Measurements from ENCODE around the gene TERT.

The TERT gene

DNA sequence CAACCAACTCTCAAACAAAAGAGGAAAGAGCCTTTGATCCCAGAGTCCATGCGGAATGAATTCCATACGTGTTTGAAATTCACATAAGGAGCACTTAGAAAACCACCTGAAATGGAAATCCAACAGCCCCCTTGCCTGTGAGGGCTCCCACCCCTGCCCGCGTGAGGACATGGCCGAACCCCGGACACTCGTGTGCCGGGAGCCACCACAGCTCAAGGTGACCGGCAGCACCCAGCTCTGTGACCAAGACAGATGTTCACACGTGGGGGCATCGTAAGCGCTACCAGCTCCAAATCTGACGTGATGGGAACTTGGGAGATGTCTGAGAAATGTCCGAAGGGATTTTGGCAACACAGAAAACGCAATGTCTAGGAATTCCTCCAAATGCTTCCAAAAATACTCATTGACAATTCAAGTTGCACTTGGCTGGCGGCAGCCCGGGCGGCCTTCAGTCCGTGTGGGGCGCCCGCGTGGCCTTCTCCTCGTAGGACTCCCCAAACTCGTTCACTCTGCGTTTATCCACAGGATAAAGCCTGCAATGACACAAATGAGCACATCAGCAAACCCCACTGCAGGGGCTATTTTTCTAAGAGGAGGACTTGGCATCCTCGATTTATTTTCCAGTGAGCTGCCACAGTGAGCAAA lies 23.2 kb upstream of the TERT start:
- DNase-seq, result no peak

DNA sequence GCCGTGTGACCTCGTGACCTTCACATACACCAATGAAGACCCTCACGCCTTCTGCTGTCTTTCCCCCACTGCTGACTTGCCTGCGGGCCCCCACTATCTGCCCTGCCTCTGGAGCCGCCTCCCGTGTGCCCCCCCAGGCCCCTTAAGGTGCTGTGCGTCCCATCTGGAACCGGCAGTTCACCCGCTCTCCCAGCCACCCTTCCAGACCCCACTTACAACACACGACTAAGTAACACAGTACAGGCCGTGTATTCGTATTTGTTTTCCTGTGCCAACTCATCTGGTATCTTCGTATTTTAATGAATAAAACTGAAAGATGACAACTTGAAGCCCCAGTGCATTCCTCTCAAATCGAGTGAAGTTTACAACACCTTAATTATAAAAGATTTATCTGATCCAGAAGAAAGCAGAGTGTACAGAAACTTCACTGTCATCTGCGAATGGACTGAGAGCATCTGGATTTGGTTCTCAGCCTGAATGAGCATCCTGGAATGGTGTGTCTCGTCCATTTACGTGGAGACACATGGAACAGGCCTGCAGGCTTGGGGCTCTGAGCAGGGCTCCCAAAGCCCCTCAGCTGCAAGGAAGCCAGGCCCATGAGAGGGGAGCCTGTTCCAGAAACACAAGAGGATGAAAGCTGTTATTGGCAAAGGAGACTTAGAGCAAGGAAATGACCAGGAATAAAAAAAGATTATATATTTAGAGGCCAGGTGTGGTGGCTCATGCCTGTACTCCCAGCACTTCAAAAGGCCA lies 21.9 kb upstream of the TERT start:
- no peak for DNase-seq

DNA sequence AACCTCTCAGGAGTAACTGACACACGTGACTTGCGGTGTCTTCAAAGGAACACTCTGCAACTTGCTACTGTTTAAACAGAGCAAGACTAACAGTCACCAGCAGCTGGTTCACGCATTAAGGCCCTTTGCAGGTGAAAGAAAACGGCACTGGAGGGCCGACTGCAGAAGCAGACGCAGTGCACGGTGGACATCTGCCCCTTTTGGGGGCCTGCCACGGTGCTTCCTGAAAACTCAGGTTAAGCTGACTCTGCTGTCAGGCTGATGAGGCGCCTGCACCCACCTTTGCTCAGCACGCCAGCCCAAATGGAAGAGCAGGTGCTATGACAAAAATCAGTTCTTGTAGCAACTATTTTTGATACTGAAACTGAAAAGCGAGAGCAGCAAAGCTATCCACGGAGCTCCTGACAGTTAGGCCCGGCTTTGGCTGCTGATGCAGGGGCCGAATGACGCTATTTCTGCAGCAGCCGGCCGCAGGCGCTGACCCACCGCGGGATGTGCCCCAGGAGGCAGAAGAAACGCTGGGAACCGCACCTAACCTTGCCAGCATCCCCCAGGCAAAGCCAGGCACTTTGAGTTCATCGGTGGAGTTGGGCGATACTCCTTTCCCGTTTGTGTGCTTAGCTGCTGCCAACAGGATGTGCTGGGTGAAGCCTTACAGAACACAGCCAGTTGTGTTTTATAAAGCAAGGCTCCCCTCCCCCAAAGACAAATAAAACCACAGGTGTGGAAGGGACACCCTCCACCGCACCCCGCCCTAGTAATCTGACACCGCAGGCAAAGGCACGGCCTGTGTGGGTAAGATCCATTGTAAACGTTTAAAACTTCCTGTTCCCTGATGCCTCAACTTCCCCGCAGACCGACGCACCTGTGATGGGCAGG lies 21.1 kb upstream of the TERT start:
- no peak for DNase-seq

DNA sequence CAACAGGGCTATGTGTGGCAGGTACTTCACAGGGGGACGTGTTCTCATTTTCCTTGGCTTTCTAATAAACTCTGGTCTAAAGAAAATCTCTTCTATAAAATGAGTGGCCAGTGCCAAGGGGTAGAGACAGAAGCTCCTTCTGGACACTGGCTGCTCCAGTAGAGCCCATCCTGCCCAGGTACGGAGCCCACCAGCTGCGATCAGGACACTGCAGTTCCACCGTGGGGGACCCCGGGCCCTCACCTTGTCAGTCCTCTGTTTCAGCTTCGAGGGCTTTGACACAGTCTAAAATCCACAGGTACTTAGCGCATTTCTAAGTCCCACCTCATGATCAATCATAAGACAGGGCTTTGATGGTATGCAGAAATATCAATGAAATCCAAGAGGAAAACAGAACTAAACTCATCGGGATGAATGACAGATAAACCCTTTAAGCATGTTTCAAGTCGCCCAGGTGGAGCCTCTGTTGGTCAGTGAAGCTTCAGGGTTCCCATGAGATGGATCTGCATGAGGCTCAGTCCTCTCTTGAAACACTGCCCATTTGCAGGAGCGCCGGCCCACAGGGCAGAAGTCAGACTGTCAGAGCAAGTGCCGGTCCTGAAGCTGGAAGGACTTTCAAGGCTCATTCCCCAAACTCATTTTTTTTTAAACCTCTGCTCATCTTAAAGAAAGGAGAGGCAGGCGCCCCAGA lies 20.3 kb upstream of the TERT start:
- DNase-seq, result no peak

DNA sequence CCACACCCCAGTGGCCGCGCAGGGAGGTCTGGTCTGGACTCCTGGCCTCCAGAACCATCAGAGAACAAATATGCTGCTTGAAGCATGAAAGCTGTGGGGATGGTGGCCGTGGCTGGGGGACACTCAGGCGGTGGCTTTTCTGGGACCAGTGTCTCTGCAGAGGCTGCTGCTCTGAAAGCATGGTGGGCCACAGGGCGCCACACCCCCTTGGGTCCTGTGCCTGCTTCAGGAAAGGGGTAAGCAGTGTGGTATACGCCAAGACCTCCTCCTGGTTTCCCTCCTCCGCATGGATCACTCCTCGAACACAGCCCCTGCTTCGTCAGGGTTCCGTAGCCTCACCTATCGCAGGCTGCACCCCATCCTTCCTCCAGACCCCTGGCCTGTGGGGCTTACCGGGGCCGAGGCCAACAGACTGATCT lies 19.7 kb upstream of the TERT start:
- DNase-seq, result no peak

DNA sequence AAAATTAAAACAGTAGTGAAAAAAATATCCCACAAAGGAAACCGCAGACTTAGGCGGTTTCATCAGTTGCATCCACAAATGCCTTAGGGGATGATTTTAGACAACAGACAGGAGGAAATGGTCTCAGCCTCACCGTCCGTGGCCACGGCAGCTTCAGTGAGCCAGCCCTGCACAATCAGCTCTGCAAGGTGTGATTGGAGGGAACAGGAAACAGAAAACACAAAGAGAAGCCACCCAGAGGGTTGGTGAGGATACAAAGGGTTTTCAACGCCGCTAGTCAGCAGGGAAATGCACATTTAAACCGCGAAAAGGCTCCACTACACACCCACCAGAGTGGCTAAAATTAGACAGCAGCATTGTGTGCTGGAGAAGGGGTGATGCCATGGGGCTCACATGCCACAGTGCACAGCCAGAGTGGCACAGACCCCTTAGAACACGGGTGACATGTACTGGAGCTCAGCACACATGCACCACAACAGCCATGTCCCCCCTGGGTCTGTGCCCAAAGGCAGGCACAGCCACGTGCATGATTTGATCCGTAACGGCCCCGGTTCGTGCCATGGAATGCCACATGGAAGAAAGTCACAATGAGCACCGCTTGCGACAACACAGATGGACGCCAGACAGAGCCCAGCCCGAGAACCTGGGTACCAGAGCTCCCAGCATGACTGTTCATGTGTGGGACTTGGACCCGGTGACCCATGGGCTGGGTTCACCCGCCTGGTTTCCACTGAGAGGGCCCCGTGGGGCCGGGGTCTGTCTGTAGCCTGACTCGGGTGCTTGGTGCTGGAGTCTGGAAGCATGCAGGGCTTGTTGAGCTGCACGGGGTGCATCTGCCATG lies 18.3 kb upstream of the TERT start:
- DNase-seq, result no peak

DNA sequence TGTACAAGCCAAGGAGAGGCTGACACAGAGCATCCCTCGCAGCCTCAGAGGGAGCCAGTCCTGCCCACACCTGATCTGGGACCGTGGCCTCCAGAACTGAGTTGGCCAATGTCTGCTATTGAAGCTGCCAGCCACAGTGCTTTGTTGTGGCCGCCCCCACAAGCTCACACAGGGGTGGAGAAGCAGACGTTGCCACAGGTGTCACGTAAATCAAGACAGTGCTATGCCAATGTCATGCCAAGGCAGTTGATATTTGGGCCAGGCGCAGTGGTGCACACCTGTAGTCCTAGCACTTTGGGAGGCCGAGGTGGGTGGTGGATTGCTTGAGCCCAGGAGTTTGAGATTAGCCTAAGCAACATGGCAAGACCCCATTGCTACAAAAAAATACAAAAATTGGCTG lies 17.3 kb upstream of the TERT start:
- DNase-seq, result no peak

DNA sequence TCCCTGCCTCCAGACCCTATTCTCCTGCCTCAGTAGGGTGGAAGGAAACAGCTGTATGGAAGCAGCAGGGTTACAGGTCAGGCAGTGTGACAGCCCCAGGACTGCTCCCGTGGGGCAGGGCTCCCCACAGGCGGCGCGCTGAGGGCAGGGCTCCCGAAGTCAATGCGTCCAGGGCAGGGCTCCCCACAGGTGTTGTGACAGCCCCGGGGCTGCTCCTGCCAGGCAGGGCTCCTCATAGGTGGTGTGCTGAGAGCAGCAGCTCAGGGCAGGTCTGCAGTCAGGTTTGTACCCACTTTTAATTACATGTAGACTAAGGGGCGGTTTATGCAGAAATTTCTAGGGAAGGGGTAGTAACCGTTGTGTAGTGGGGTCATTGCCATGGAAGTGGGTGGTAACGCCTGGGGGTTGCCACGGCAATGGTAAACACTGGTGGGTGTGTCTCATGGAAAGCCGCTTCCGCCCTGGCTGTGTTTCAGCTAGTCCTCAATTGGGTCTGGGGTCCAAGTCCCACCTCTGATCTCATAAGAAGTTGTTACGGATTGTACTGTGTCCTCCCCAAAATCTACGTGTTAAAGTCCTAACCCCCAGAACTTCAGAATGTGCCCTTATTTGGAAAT lies 16.7 kb upstream of the TERT start:
- no peak for DNase-seq

DNA sequence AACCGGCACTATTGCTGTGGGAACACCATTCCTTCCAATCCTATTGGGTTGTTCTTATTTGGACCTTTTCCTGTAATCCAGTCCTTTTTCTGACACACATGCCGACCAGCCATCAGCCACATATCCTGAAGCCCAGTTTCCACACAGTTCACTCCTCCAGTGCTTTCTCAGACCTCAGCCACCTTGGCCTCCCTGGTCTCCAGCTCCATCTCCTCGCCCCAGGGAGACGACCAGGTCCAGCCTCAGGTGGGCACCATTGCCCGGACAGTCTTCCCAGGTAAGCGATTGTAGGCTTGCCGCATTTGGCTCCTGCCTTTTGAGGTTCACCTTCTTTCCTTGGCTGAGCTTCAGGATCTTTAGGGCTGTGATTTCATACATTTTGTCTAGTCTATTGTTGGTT lies 15.2 kb upstream of the TERT start:
- no peak for DNase-seq

DNA sequence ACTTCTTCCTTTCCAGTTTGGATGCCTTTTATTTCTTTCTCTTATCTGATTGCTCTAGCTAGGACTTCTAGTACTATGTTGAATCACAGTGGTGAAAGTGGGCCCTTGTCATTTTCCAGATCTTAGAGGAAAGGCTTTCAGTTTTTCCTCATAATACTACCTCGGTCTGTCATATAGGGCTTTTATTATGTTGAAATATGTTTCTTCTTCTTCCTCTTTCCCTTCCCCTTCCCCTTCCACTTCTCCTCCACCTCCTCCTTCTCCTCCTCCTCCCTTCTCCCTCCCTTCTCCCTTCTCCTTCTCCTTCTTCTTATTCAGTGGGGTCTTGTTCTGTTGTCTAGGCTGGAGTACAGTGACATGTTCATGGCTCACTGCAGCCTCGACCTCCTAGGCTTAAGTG lies 9.2 kb upstream of the TERT start:
- DNase-seq, result no peak

DNA sequence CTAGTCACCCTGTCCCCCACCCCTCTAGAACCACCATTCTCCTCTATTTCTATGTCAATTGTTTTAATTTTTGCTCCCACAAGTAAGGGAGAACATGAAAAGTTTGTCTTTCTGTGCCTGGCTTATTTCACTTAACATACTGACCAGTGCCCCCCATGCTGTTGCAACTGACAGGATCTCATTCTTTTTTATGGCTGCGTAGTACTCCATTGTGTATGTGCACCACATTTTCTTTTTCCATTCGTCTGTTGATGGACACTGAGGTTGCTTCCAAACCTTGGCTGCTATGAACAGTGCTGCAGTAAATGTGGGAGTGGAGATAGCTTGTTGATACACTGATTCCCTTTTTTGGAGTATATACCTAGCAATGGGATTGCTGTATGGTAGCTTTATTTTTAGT lies 7.4 kb upstream of the TERT start:
- DNase-seq, result no peak

DNA sequence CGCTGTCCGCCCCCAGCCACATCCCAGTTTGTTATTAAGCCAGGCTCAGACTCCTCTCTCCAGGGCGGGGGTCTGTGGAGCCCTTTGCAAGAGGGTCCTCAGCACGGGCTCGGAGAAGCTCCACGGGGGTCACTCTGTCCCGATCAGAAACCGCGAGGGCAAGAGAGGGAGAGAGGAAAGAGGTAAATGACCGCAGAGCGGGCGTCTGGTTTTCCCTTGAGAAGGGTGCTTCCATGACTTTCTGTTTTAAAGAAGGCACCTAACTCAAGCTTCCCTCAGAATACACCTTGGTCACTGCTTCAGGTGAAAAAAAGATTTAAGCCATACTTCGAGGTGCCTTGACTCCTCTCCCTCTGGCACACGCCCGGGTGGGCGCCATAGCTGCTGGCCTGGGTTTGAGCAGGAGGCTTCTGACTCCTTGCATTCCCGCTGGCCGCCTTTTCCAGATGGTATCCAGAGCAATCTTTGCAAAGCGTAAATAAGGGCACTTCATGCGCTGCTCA lies 5.8 kb upstream of the TERT start:
- no peak for DNase-seq

DNA sequence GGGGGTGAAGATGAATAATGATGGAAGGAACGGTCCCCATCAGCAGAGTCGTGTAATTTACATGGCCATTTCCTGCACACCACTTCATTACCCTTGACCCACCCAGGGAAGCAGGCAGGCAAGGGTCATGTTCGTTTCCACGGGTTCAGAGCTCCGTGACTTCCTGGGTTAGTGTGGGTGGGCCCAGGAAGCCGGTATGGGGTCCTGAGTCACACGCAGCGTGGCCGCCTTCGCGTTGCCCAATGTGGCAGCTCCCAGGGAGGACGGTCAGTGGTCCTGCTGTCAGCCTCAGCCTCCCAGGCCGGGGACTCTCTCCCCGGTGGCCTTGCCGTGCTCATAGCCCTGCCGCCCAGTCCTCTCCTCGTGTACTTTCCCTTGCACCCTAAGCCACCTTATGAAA lies 5.1 kb upstream of the TERT start:
- DNase-seq, result no peak

DNA sequence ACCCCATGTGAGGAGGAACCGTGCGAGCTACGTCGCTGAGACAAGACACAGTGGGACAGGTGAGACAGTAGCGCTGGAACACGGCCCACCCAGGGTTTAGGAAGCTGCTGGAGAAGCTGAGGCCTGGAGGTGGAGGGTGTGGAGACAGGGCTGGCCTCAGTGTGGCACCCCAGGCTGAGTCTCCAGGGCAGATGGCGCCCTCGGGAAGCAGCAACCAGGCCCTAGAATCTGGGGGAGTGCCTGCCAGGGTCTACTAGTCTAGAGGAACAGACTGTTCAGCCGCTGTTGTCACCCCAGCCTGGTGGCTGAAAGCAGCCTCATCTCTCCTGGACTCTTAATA lies 4.6 kb upstream of the TERT start:
- DNase-seq, result no peak

DNA sequence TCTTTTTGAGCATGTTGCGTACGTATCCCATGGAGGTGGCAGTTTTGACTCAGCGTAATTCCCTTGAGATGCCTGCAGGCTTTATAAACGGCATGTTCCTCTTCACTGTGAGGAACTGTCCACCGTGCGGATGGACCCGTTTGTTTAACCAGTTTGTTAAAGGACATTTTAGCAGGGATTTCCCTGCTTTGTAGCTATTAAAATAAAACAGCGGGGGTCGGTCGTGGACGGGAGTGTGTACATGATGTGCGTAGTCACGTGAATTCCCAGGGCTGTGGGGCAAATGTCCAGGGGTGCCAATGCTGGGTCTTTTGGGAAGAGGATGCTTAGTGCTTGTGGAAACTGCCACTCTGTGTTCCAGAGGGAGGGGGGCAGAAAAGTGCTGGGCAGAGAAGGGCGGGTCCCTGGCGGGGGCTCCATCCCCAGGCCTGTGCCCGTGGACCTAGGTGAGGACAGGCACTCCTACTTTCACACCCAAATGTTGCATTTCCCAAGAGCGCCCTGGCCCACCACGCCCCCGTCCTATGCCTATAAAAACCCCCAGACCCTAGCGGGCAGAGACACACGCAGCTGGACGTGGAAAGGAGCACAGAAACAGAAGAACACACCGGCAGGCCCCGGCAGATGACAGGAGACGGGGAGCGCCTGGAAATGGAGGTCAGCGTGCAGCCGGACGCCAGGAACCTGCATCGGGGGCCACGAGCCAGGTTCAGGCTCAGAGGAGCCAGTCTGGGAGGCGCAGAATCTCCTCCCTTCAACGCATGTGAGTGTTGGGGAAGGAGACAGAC lies 4.0 kb upstream of the TERT start:
- no peak for DNase-seq

DNA sequence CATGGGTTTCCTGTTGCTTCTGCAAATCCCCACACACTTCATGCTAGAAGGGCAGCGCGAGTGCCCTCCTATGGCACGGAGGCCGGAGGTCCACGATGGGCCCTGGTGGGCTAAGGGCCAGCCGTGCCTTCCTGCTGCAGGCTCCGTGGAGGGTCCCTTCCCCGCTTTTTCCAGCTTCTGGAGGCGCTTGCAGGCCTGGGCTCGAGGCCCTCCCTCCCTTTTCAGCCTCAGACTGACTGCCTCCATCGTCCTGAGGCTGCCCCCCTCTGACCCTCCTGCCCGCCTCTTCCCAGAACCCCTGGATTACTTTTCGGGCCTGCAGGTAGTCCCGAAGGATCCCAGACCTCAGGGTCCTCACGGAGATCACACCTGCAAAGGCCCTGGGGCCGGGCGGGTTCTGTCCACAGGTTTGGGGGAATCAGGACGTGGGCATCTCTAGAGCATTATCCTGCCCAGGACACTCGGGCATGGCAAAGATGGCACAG lies 3.2 kb upstream of the TERT start:
- DNase-seq, result no peak

DNA sequence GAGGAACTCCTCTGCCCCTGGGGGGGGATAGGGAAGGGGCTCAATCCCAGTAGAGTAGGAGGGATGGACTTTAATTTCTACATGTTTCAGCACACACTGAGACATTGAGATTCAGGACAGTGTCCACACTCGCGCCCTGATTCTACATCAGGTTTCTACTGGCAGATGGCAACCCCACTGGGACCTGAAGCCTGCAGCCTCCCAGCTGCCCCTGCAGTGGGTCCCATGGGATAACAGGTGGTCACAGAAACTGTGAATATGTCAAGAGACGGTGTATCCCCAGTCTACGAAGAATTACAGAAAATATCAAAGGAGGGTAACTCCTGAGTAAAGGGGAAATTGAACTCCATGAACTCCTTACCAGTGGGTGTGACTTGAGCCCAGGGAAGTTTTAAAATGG lies 2.4 kb upstream of the TERT start:
- no peak for DNase-seq

DNA sequence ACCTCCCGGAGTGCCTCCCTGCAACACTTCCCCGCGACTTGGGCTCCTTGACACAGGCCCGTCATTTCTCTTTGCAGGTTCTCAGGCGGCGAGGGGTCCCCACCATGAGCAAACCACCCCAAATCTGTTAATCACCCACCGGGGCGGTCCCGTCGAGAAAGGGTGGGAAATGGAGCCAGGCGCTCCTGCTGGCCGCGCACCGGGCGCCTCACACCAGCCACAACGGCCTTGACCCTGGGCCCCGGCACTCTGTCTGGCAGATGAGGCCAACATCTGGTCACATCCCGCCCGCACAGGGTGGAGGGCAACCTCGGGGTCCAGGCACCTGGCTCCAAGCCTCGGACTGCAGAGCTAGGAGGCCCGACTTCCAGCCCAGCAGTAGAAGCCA lies 776 bp upstream of the TERT start:
- DNase-seq, result no peak

DNA sequence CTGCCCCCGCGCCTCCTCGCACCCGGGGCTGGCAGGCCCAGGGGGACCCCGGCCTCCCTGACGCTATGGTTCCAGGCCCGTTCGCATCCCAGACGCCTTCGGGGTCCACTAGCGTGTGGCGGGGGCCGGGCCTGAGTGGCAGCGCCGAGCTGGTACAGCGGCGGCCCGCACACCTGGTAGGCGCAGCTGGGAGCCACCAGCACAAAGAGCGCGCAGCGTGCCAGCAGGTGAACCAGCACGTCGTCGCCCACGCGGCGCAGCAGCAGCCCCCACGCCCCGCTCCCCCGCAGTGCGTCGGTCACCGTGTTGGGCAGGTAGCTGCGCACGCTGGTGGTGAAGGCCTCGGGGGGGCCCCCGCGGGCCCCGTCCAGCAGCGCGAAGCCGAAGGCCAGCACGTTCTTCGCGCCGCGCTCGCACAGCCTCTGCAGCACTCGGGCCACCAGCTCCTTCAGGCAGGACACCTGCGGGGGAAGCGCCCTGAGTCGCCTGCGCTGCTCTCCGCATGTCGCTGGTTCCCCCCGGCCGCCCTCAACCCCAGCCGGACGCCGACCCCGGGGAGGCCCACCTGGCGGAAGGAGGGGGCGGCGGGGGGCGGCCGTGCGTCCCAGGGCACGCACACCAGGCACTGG lies 548 bp downstream of the TERT start:
- no peak for DNase-seq
